HEK293 (cell line): ENCODE results near the gene STUM.

Source experiments
- AEBP2 ChIP-seq: fragments of 450-650 bp; formaldehyde crosslinking; IDR thresholded peaks from 2 replicates; pipeline ENCODE4 v1.5.1; 2016; ENCODE audit warnings: missing biosample characterization, missing genetic modification characterization, borderline replicate concordance
- BCL11A ChIP-seq: fragments of 450-650 bp; formaldehyde crosslinking; IDR thresholded peaks from 2 replicates; pipeline ENCODE4 v1.5.1; 2016; ENCODE audit warnings: low read depth, missing biosample characterization, missing genetic modification characterization
- ELK4 ChIP-seq: IDR thresholded peaks from 2 replicates; pipeline ENCODE4 v1.6.1; 2011; ENCODE audit warnings: mild to moderate bottlenecking, low read depth, low read length, borderline replicate concordance
- MZF1 ChIP-seq: fragments of 450-650 bp; formaldehyde crosslinking; IDR thresholded peaks from 2 replicates; pipeline ENCODE4 v1.5.1; 2017; ENCODE audit warnings: missing biosample characterization, missing genetic modification characterization, borderline replicate concordance
- PATZ1 ChIP-seq: fragments of 450-650 bp; formaldehyde crosslinking; IDR thresholded peaks from 2 replicates; pipeline ENCODE4 v1.5.1; 2016; ENCODE audit warnings: missing biosample characterization, missing genetic modification characterization
- PRDM6 ChIP-seq: fragments of 450-650 bp; formaldehyde crosslinking; IDR thresholded peaks from 2 replicates; pipeline ENCODE4 v1.5.1; 2017; ENCODE audit warnings: missing biosample characterization, missing genetic modification characterization
- REPIN1 ChIP-seq: fragments of 450-650 bp; formaldehyde crosslinking; IDR thresholded peaks from 2 replicates; pipeline ENCODE4 v1.5.1; 2017; ENCODE audit warnings: missing biosample characterization, missing genetic modification characterization, low read depth
- SP3 ChIP-seq: fragments of 450-650 bp; formaldehyde crosslinking; IDR thresholded peaks from 2 replicates; pipeline ENCODE4 v1.5.1; 2016; ENCODE audit warnings: missing biosample characterization, missing genetic modification characterization
- TSHZ1 ChIP-seq: fragments of 450-650 bp; formaldehyde crosslinking; IDR thresholded peaks from 2 replicates; pipeline ENCODE4 v1.5.1; 2016; ENCODE audit warnings: missing biosample characterization, missing genetic modification characterization, borderline replicate concordance
- WT1 ChIP-seq: fragments of 450-650 bp; formaldehyde crosslinking; IDR thresholded peaks from 2 replicates; pipeline ENCODE4 v1.5.1; 2016; ENCODE audit warnings: missing biosample characterization, missing genetic modification characterization
- ZBTB49 ChIP-seq: fragments of 450-650 bp; formaldehyde crosslinking; IDR thresholded peaks from 2 replicates; pipeline ENCODE4 v1.5.1; 2016; ENCODE audit warnings: missing biosample characterization, missing genetic modification characterization, low read depth
- ZFHX2 ChIP-seq: fragments of 450-650 bp; formaldehyde crosslinking; conservative IDR thresholded peaks from 2 replicates; pipeline ENCODE4 v1.5.1; 2016; ENCODE audit warnings: missing biosample characterization, missing genetic modification characterization
- ZNF157 ChIP-seq: fragments of 450-650 bp; formaldehyde crosslinking; IDR thresholded peaks from 2 replicates; pipeline ENCODE4 v1.5.1; 2016; ENCODE audit warnings: missing biosample characterization, missing genetic modification characterization
- ZNF18 ChIP-seq: fragments of 450-650 bp; formaldehyde crosslinking; IDR thresholded peaks from 2 replicates; pipeline ENCODE4 v1.5.1; 2016; ENCODE audit warnings: missing biosample characterization, missing genetic modification characterization
- ZNF398 ChIP-seq: fragments of 450-650 bp; formaldehyde crosslinking; IDR thresholded peaks from 2 replicates; pipeline ENCODE4 v1.5.1; 2017; ENCODE audit warnings: missing biosample characterization, missing genetic modification characterization
- ZNF426 ChIP-seq: fragments of 450-650 bp; formaldehyde crosslinking; IDR thresholded peaks from 2 replicates; pipeline ENCODE4 v1.5.1; 2017; ENCODE audit warnings: missing biosample characterization, missing genetic modification characterization, mild to moderate bottlenecking, inconsistent platforms, moderate library complexity
- ZNF433 ChIP-seq: fragments of 450-650 bp; formaldehyde crosslinking; IDR thresholded peaks from 2 replicates; pipeline ENCODE4 v1.5.1; 2016; ENCODE audit warnings: missing biosample characterization, missing genetic modification characterization, low read depth
- ZNF488 ChIP-seq: fragments of 450-650 bp; formaldehyde crosslinking; IDR thresholded peaks from 2 replicates; pipeline ENCODE4 v1.5.1; 2016; ENCODE audit warnings: missing biosample characterization, missing genetic modification characterization
- ZNF555 ChIP-seq: fragments of 450-650 bp; formaldehyde crosslinking; conservative IDR thresholded peaks from 2 replicates; pipeline ENCODE4 v1.5.1; 2017; ENCODE audit warnings: missing biosample characterization, mild to moderate bottlenecking, missing genetic modification characterization, inconsistent platforms
- ZNF558 ChIP-seq: fragments of 450-650 bp; formaldehyde crosslinking; IDR thresholded peaks from 2 replicates; pipeline ENCODE4 v1.5.1; 2016; ENCODE audit warnings: missing biosample characterization, missing genetic modification characterization
- ZNF776 ChIP-seq: fragments of 450-650 bp; formaldehyde crosslinking; IDR thresholded peaks from 2 replicates; pipeline ENCODE4 v1.5.0; 2017; ENCODE audit warnings: missing biosample characterization, missing genetic modification characterization, borderline replicate concordance
- ZNF777 ChIP-seq: fragments of 450-650 bp; formaldehyde crosslinking; IDR thresholded peaks from 2 replicates; pipeline ENCODE4 v1.5.1; 2017; ENCODE audit warnings: missing biosample characterization, missing genetic modification characterization, borderline replicate concordance

The STUM gene

GRCh38 chr1:226626577-226626956, 78.0 kb downstream of the STUM start (continued):
- TF ChIP-seq PATZ1 (no peak), REPIN1 (tag by site-specific recombination) (no peak), ZNF776 (tag by site-specific recombination) (no peak), PRDM6 (tag by site-specific recombination) (no peak), ZNF398 (no peak), ZNF488 (tag by site-specific recombination) (no peak), AEBP2 (no peak), ZNF777 (no peak), WT1 (tag by site-specific recombination) (no peak), ZNF18 (no peak), SP3 (0 out of 2 replicates have a peak, but pooled peaks have one; percentile 20), ELK4 (no peak), ZNF555 (tag by site-specific recombination) (no peak), ZBTB49 (tag by site-specific recombination) (no peak), MZF1 (tag by site-specific recombination) (0 out of 2 replicates have a peak, but pooled peaks have one; percentile 20), ZNF157 (tag by site-specific recombination) (no peak), BCL11A (no peak), ZNF558 (tag by site-specific recombination) (no peak), ZFHX2 (peak; percentile 68), ZNF433 (tag by site-specific recombination) (no peak), TSHZ1 (tag by site-specific recombination) (no peak), ZNF426 (tag by site-specific recombination) (no peak)
